Activated naive CD4-positive, alpha-beta T cell (primary cell): Measurements from ENCODE around the gene CTNNB1.

ENCODE experiments used
- DNase-seq, 4 experiments: peaks; one replicate each; lab custom pipeline; 2025; lab: John Stamatoyannopoulos, UW

CTNNB1 gene

DNA sequence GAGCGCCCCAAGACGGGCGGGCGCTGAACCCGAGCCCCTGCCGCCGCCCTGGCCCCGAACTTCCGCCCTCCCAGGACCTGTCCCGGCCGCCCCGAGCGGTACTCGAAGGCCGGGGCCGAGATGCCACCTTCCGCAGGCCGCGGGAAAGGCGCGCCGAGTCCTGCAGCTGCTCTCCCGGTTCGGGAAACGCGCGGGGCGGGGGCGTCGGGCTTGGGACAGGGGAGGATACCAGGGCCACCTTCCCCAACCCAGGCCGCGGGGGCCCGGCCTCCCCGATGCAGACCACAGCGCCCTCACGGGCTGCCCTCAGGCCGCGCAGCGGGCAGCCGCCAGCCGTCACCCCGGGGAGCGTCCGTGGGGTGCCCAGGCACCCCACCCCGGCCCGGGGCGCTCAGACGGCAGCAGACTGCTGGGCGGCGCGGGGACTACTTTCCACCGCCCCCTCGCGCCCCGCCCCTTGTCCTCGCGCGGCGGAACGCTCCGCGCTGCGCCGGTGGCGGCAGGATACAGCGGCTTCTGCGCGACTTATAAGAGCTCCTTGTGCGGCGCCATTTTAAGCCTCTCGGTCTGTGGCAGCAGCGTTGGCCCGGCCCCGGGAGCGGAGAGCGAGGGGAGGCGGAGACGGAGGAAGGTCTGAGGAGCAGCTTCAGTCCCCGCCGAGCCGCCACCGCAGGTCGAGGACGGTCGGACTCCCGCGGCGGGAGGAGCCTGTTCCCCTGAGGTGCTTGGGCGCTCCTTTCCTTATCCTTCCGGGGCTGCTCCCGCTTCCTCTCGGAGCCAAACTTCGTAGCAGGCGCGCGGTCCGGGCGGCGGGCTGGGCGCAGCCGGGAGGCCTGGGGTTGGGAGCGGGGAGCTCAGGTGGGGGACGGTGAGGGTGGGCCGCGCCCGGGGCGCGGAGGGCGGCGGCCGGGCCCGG, at the start of gene CTNNB1:
TSS of gene CTNNB1 (plus strand) at position 556 of the 916 bp plus-strand sequence. CDS start 24,564 bp downstream, outside the sequence.
- peak; percentile 83 to 91 (median 87) for DNase-seq

DNA sequence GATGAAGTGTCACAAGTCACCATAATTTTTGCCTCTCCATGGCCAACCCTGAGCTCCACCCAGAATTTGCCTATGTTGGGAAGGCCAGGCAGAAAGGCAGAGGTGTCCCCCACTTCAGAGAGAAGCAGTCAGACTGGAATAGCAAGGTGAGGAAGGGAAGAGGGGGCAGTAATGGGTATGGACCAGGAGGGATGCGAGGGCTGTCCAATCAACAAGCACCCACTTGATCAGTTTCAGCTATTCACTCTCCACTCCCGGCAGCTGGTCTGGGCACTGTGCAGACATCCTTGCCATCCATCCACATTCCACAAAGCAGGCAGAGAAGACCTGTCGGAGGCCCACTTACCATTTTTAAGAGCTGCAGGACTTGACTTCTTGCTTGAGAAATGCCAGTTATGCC, 43.5 kb upstream of the CTNNB1 start:
- DNase-seq = no peak

GRCh38 chr3:41158947-41159346, 40.4 kb upstream of the CTNNB1 start:
- DNase-seq = no peak

GRCh38 chr3:41159588-41160189, 39.6 kb upstream of the CTNNB1 start:
- DNase-seq = no peak

GRCh38 chr3:41162541-41162940, 36.8 kb upstream of the CTNNB1 start:
- DNase-seq = no peak

GRCh38 chr3:41163006-41163405, 36.3 kb upstream of the CTNNB1 start:
- DNase-seq = no peak

DNA sequence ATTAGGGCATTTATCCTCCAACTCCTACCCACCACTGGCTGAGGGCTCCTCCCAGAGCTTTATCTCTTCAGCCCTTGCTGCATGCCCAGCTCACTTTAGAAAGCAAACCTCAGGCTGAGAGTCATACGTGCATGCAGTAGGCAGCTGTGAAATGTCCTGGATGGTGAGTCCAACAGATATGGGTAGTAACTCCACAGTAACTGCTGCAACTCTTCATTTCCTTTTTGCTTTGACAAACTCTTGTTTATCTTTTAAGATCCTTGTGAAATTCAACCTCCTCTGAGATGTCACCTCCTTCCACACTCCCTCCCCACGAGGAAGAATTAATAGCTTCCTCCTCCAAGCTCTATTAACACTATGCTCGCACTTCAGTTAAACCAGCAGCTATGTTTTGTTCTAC, 35.9 kb upstream of the CTNNB1 start:
- DNase-seq = no peak

DNA sequence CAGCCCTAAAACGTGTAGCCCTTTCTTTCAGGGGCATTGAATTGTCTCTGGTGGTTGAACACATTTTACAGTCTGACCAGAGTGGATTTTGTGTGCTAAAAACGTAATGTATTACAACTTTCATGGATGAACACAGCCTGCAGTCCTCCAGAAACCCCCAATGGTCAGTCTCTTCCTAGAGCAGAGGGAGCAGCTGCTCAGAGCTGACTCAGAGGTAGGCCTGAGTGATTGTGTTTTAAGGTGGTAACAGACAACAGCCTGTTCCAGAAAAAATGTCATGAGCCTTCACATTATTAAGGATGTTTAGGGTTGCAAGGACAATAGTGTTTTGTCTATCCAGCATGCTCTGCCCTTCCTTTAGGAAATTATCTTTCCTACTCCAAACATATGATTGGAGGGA, 34.5 kb upstream of the CTNNB1 start:
- no peak for DNase-seq

GRCh38 chr3:41167722-41168497, 31.4 kb upstream of the CTNNB1 start:
- no peak for DNase-seq

DNA sequence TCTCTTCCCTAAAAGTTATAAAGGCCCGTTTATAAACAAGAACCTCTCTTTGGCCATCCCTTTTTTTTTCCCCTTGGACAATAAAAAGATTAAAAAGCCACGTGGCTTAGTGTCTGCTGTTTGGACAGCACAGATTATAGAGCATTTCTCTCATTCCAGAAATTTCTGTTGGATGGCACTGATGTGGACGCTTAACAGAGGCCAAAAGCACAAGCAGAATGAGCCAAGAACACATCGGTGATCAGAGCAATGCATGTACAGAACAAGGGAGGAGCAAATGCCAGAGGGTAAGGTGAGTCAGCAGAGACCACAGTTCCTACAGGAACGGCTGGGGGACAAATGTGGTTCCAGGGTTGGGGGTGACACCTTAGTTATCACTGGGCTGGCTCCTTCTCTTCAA, 30.3 kb upstream of the CTNNB1 start:
- DNase-seq = no peak

DNA sequence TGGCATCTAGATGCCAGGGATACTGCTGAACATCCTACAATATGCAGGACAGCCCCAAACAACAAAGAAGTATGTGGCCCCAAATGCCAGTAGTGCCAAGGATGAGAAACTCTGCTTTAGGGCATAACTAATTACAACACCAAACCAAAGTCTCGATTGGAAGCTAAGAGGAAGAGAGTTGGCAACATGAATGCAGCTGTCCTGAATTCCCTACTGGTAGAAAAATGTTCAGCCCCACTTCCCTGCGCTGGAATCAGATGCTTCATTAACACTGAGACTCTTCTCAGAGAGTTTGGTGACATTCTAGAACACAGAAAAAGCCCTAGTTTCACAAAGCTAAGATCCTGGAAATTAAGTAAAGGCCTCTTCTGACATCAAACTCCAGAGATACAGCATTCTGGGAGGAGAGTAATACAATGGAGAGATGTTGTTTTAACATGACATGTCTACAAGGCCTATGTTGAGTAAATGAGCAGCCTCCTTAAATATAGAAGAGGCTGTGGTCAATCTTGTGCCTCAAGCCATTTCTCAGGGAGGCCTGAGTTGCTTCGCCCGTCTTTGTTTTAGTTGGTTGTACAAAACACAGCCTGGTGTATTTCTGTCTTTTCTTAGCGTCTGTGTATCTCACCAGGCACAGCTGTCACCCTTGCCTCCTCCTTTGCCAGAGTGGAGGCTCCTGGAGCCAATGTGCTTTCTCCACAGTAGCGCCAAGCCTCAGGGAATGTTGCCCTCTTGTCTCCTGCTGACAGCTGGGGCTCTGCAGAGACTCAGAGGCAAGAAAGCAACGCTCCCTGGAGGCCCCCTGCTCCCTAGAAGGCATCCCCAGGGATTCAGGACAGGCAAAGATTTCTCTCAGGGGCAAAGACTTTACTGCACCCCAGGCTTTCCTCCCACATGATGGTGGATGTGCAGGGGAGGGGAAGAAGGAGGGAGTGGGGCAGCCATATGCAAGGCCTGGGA, 25.1 kb upstream of the CTNNB1 start:
- DNase-seq = no peak

DNA sequence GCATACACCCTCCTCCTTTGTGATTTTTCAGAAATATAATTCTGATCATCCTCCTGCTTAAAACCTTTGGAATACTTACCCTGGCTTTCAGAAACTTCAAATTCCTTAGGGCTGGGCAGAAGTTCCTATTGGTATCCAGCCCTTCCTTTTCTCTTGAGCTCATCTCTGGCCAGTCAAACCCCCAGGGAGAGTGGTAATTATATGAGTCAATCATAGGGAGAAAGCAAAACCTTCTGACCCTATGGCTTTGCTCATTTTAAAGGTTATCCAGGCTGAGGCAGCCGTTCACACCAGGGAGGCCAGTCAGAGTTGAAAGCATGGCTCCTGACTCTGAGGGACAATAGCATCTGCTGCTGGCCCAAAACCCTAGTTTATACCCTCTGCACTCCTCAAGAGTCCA, 23.9 kb upstream of the CTNNB1 start:
- no peak for DNase-seq

DNA sequence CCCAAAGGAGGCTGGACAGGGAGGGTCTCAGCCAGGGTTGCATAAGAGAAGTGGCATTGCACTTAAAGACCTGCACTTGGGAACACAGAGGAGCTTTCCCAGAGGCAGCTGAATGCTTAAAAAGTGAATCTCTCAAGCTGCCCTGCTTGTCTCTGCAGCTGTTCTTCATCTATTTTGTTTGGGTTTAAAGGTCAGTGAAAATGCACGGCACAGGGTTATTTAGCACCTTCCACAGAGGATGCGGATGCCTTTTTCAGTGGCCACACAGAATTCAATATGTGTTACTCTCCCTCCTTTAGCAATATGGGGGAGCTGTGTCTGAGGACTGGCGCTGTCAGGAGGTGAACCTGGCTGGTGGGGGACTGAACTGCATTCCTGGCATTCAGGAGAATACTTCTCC, 22.7 kb upstream of the CTNNB1 start:
- DNase-seq = no peak

DNA sequence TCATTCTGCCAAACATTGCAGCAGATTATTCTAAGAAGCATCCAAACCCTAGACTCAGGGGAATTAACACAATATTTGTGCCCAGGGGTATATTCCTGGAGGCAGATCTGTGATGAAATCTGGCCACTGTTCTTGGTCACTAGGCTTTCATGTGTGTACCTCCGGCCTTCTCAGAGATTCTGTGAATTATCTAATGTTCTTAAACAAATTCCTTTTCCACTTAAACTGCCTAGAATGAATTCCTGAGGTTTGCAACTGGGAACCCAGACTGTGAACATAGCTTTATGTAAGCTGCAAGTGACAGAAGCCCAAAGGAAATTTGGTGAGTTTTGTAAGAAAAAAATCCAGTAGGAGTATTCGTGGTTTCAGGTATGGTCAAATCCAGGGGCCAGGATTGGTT, 20.7 kb upstream of the CTNNB1 start:
- no peak for DNase-seq

GRCh38 chr3:41180396-41180795, 18.9 kb upstream of the CTNNB1 start:
- DNase-seq = no peak

DNA sequence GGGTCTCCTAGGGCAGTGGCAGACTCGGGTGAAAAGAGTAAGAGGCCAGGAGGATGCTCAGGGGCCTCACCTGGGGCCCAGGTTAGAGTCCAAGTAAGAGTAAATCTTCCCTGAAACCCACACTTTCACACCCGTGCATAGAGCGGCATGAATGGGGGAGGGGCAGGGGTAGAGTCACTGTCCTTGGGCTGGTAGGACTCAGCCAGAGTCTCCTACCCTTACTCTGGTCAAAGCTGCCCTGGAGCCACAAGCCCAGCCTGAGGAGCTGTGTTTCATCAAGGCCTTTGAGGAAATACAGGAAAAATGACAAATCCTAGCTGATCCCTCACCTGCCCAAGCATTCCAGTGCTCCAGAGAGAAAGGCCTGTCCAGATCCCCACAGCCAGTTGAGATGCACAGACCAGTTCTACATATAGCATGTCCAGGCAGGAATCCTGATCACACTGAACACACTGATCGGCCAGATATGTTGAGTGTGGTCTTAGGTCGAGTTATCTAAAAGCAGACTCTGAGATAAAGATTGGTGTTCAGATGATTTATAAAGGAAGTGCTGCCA, 16.7 kb upstream of the CTNNB1 start:
- no peak for DNase-seq

GRCh38 chr3:41184394-41184793, 14.9 kb upstream of the CTNNB1 start:
- DNase-seq = no peak

DNA sequence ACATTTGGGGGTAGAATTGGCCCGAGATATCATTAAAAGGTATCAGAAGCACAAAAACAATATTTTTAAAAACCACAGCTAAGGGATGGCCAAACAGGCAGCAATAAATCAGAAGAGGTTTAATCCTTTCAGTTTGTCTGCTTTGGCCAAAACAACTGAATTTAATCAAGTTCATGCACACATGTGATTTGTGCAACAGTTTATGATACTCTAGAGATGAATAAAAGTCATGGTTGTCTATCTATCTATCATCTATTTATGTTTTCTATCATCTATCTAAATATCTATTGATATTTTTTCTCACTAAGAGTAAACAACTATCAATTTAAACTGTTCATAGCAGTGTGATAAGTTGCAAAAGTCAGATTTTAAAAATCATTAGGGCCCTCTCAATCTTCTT, 13.0 kb upstream of the CTNNB1 start:
- no peak for DNase-seq

DNA sequence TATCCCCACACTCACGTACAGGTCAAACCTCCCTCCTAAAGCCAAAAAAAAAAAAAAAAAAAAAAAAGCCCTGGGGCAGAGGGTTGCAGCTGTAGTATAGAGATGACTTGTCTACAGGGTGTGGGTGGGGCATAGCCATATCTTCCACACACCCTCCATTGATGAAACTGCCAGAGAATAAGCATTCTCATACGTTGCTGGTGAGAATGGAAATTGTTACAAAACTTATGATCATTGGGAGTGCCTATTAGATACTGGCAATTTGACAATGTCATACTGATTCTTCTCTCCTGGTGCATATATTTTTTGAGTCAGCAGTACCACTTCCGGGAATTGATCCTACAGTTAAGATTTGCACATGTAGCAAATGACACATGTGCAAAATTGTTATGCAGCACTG, 11.0 kb upstream of the CTNNB1 start:
- DNase-seq = no peak

DNA sequence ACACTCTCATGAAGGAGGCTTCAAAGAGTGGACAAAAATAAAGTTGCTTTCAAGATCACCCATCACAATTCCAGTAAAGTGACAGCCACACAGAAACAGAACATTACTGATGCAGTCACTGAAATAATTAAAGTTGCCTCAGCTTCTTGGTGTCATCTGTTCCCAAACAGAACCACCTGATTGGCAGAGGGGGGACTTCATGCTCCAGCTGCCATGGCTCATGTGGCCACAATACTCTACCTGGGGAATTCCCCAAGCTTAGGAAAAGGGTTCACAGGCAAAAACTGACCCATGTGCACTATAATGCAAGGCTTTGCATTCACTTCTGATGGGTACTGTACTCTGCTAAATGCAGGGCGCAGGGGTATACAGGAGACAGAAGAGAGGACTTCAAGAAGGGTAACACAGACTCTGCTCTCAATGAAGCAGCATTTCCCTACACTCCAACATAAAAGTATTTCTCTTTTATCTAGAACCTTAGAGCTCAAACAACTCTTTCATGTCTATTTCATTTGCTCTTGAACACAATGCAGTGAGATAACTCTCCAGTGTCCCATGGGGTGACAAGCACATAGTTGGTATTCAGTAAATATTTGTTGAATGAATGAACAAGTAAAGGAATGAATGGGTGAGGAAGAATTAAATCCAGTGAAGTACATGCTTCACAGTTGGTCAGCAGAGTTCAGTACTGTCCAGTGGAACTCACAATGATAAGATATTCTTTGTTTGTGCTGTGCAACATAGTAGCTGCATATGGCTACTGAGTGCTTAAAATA, 8.6 kb upstream of the CTNNB1 start:
- no peak for DNase-seq
